SH-SY5Y (cell line): ENCODE measurements around the gene DIAPH3.

Experiments used
- GATA2 ChIP-seq: IDR thresholded peaks from 2 replicates; pipeline ENCODE4 v1.6.1; 2011; ENCODE audit warnings: mild to moderate bottlenecking, low read depth, low read length
- GATA3 ChIP-seq: IDR thresholded peaks from 2 replicates; pipeline ENCODE4 v1.6.1; 2011; ENCODE audit warnings: low read depth, mild to moderate bottlenecking, low read length, moderate library complexity

GRCh38 chr13:60032851-60033250 lies 130.9 kb downstream of the DIAPH3 start:
- TF ChIP-seq GATA2 (no peak), GATA3 (no peak)
